AG04450 (cell line): Measurements from ENCODE around the gene LGALS8. TPM values are rescaled to one million over a fixed set of nuclear protein-coding genes. Genes with fewer than 3 reads are reported as not detected.

Experiments used
- CTCF ChIA-PET: fragments of 300-600, 350-600 bp; formaldehyde crosslinking; extraction: SDS; loops from one replicate; lab custom pipeline; 2022; ENCODE audit warnings: antibody characterized with exemption, inconsistent platforms; lab: Charles Lee
- POLR2A ChIA-PET: fragments of 350-600 bp; formaldehyde crosslinking; extraction: SDS; loops from one replicate; lab custom pipeline; 2021; ENCODE audit warnings: antibody characterized with exemption, inconsistent platforms; lab: Yijun Ruan, JAX
- DNase-seq: peaks from one replicate; pipeline ENCODE4 v3.0.0-alpha.2; 2011; ENCODE audit warnings: low read depth, low spot score
- H3K27ac ChIP-seq: one replicate; pipeline ENCODE4 v1.5.1; 2012; ENCODE audit warnings: low read depth, low read length, control low read depth
- H3K27me3 ChIP-seq: one replicate; pipeline ENCODE4 v1.6.0; 2012; ENCODE audit warnings: low read length; ENCODE audit not compliant: control insufficient read depth, insufficient read depth
- H3K4me3 ChIP-seq: 2 replicates; pipeline ENCODE4 v1.5.1; 2011; ENCODE audit warnings: mild to moderate bottlenecking, low read depth, low read length, control low read depth
- H3K9me3 ChIP-seq: 2 replicates; pipeline ENCODE4 v1.5.1; 2012; ENCODE audit warnings: low read length; ENCODE audit not compliant: control insufficient read depth, insufficient read depth
- polyA plus RNA-seq: library from polyadenylated mRNA; depleted of rRNA; stranded (reverse); fragments of >200 nt; gene quantifications from 2 replicates; pipeline ENCODE4 v1.2.3, GENCODE V29; 2011
- TF ChIP-seq, protein P1 (sequence below): IDR thresholded peaks from 2 replicates; pipeline ENCODE4 v1.5.1; 2011; ENCODE audit warnings: low read depth, low read length, control low read depth, inconsistent platforms

Gene LGALS8
- polyA plus RNA-seq, 1 experiment, result 82.4 TPM

DNA sequence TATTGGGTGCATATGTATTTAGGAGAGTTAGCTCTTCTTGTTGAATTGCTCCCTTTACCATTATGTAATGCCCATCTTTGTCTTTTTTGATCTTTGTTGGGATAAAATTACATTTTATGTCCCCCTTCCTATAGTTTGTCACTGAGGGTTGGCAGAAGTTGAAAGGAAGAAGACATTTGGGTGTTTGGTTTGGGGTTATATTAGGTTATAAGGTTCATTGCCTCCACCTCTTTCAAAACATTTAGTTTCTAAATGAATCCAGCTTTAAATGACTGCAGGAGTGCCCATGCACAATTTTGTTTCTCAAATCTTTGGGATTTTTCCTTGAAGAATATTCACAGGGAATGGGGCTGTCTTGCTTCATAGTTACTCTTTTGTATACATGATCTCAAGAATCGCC is 14.6 kb upstream of the LGALS8 start:
- POLR2A ChIA-PET, result interaction anchor here (1.0 kb wide), 1 partner anchor 8 kb away, joined by 3 read pairs; no protein-coding TSS in a partner anchor
- TF ChIP-seq, protein P1, sequence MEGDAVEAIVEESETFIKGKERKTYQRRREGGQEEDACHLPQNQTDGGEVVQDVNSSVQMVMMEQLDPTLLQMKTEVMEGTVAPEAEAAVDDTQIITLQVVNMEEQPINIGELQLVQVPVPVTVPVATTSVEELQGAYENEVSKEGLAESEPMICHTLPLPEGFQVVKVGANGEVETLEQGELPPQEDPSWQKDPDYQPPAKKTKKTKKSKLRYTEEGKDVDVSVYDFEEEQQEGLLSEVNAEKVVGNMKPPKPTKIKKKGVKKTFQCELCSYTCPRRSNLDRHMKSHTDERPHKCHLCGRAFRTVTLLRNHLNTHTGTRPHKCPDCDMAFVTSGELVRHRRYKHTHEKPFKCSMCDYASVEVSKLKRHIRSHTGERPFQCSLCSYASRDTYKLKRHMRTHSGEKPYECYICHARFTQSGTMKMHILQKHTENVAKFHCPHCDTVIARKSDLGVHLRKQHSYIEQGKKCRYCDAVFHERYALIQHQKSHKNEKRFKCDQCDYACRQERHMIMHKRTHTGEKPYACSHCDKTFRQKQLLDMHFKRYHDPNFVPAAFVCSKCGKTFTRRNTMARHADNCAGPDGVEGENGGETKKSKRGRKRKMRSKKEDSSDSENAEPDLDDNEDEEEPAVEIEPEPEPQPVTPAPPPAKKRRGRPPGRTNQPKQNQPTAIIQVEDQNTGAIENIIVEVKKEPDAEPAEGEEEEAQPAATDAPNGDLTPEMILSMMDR, result no peak
- CTCF ChIA-PET, result interaction anchor here (0.9 kb wide), 1 partner anchor 17 kb away, joined by 3 read pairs; no protein-coding TSS in a partner anchor
- H3K4me3 ChIP-seq, result no peak overlapping the region
- H3K9me3 ChIP-seq, result no peaks in the 10 kb centered on the region
- DNase-seq, result no peak
- peaks cover 3% of the 10 kb centered on the region for H3K27me3 ChIP-seq
- H3K27ac ChIP-seq, result no peak overlapping the region

DNA sequence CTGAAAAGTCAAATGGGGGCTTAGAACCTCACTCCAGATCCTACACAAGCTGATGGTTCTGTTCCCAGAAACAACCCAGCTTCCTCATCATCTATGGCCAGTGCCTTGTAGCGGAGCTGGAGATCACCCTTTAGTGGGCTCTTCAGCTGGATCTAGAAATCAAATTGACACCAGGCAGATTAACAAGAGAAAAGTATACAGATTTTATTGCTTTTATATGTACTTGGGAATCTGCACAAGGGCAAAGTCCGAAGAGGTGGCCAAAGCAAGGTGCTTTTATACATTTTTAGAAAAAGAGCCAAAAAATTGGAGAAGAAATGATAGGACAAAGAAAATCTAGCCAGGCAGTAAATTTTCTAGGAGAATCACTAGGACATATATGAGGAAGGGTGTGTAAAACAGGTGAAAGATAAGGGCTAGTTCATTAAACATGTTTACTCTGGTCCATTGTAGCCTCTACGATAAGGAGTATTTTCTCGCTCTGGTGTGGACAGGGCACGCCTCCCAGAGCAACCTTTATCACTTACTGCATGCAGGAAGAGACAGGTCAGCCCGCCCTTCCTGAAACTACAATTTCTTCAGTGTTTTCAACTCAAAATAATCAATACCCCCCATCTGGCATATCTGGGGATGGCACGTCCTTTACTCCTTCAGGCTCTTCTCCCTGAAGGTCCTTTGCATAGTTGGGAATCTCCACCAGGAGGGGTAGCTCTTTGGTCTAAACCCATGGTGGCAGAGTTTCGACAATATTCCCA is 14.0 kb upstream of the LGALS8 start:
- H3K27me3 ChIP-seq, result peaks cover 3% of the 10 kb centered on the region
- no peak for DNase-seq
- ChIA-PET CTCF (no interaction called here), POLR2A (interaction anchor here (0.7 to 1.0 kb wide), 2 partner anchors 7 to 372 kb away, joined by 3 to 7 read pairs; no protein-coding TSS in a partner anchor)
- TF ChIP-seq, protein P1, result no peak
- no peak overlapping the region for H3K27ac ChIP-seq
- no peaks in the 10 kb centered on the region for H3K9me3 ChIP-seq
- H3K4me3 ChIP-seq, result no peak overlapping the region

DNA sequence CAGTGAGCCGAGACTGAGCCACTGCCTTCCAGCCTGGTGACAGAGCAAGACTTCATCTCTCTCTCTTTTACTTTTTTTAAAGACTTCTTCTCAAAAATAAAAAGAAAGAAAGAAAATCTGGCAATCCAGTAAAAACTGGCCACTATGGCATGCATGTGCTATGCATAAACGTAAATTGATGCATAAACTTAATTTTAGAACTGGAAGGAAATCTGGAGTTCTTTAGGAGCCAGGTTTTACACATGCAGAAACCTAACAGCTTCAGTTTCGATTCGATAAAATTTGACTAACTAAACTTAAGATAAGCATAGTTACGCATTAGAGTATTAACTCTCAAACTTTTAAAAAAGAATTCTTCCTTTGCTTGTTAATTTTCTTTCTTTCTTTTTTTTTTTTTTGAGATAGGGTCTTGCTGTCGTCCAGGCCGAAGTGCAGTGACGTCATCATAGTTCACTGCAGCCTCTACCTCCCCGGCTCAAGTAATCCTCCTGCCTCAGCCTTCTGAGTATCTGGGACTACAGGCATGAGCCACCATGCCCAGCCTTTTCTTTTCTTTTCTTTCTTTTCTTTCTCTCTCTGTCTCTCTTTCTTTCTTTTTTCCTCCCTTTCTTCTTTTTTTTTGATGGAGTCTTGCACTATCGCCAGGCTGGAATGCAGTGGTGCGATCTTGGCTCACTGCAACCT is 11.9 kb upstream of the LGALS8 start:
- H3K4me3 ChIP-seq, result no peak overlapping the region
- TF ChIP-seq, protein P1, result no peak
- no peak for DNase-seq
- ChIA-PET CTCF (no interaction called here), POLR2A (no interaction called here)
- H3K27ac ChIP-seq, result no peak overlapping the region
- peaks cover 3% of the 10 kb centered on the region for H3K27me3 ChIP-seq
- H3K9me3 ChIP-seq, result no peaks in the 10 kb centered on the region

DNA sequence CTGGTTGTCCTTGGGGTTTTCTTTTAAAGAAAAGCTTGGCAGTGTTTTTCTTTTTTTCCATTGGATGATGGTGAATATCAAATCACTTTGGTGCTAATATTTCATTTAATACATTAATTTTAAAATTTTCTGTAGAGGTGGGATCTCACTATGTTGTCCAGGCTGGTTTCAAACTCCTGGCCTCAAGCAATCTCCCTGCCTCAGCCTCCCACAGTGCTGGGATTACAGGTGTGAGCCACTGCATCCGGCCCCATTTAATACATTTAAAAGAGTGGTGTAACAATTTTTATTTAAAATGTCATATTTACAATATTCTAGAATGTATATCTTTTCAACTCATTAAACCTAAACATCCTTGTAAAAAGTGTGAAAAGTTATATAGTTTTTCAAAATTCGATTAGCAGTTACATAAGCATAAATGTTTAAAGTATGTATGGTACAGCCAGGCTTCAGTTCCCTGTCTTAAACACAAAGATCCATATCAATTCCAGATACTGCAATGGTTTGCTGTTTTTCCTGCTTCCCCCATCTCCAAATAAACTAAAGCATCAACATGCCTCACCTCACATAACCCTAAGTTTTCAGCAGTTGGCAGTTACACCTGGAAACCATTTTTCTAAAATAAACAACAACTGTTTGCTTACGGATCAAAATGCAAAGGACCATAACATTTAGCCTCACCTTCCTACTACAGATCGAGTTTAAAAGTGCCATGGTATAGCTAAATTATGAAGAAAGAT is 8.9 kb upstream of the LGALS8 start:
- CTCF ChIA-PET, result interaction anchor here (0.6 kb wide), 1 partner anchor 345 kb away, joined by 3 read pairs; no protein-coding TSS in a partner anchor
- TF ChIP-seq, protein P1, result no peak
- DNase-seq, result no peak
- Histone ChIP-seq H3K4me3 (no peak overlapping the region), H3K9me3 (no peaks in the 10 kb centered on the region), H3K27ac (no peak overlapping the region), H3K27me3 (peaks cover 1% of the 10 kb centered on the region)
- POLR2A ChIA-PET, result no interaction called here
